GM18909 (cell line): ENCODE measurements around the gene CENPL.
"Not testable (repeated sequence)": the region's sequence is repeated elsewhere in the genome, so short reads cannot be mapped to it uniquely, and the experiment has no call there.

Experiments
- ATAC-seq: cut with Tn5 transposase; IDR thresholded peaks from one replicate; pipeline ENCODE4 v1.9.1; 2021; ENCODE audit warnings: mild to moderate bottlenecking; ENCODE audit not compliant: unreplicated experiment, poor library complexity

CENPL gene

GRCh38 chr1:173824315-173825081 lies at the start of gene CENPL, which contains the start of gene DARS2:
Gene CENPL (minus strand): TSS chr1:173824883. CDS start chr1:173811299, 13,584 bp downstream.
Gene DARS2 (plus strand): TSS chr1:173824673. CDS start chr1:173825230, 557 bp downstream.
- ATAC-seq = peak; percentile 88

- no peak for ATAC-seq
These were observed 46.8 kb upstream of the CENPL start for GRCh38 chr1:173871500-173871899.

GRCh38 chr1:173871091-173871490 lies 46.4 kb upstream of the CENPL start:
- no peak for ATAC-seq

- peak; percentile 32 for ATAC-seq
These were observed 45.8 kb upstream of the CENPL start for GRCh38 chr1:173870252-173871075.

GRCh38 chr1:173869021-173869359 lies 44.3 kb upstream of the CENPL start:
- ATAC-seq = no peak

GRCh38 chr1:173868266-173869020 lies 43.8 kb upstream of the CENPL start, which contains the start of gene ZBTB37:
Gene ZBTB37 (plus strand): TSS chr1:173868380. CDS start chr1:173870226, 1,846 bp downstream.
- ATAC-seq = peak; percentile 62

- peak; percentile 70 for ATAC-seq
These were observed 43.1 kb upstream of the CENPL start, which contains the start of gene GAS5 for GRCh38 chr1:173867753-173868265. Gene GAS5 (minus strand): TSS chr1:173867989.

- ATAC-seq = no peak
These were observed 42.6 kb upstream of the CENPL start for GRCh38 chr1:173867141-173867752.

- ATAC-seq = no peak
These were observed 41.9 kb upstream of the CENPL start for GRCh38 chr1:173866413-173867115.

GRCh38 chr1:173865468-173866164 lies 40.9 kb upstream of the CENPL start:
- no peak for ATAC-seq

GRCh38 chr1:173864179-173864867 lies 39.6 kb upstream of the CENPL start:
- no peak for ATAC-seq

- ATAC-seq = no peak
These were observed 38.8 kb upstream of the CENPL start for GRCh38 chr1:173863224-173864161.

GRCh38 chr1:173862769-173863223 lies 38.1 kb upstream of the CENPL start:
- no peak for ATAC-seq

- ATAC-seq = not testable (repeated sequence)
These were observed 37.6 kb upstream of the CENPL start for GRCh38 chr1:173862146-173862768.

GRCh38 chr1:173861731-173862145 lies 37.1 kb upstream of the CENPL start:
- no peak for ATAC-seq

- no peak for ATAC-seq
These were observed 35.4 kb upstream of the CENPL start for GRCh38 chr1:173860065-173860464.
